Dendritic cell treated with granulocyte-macrophage colony-stimulating factor and Interleukin-4, amounts not matched to agents 40 ng/mL and 50 ng/mL, for 4 days (primary cell): Measurements from ENCODE around the gene HEG1.

Source experiments
- H3K27ac Mint-ChIP-seq: one replicate; pipeline ENCODE4 v1.8.0; 2022; ENCODE audit warnings: mild to moderate bottlenecking, mixed read lengths
- H3K27me3 Mint-ChIP-seq: one replicate; pipeline ENCODE4 v1.8.0; 2022; ENCODE audit warnings: mild to moderate bottlenecking, mixed read lengths
- H3K36me3 Mint-ChIP-seq: one replicate; pipeline ENCODE4 v1.8.0; 2022; ENCODE audit warnings: low read depth, mixed read lengths
- H3K4me1 Mint-ChIP-seq: one replicate; pipeline ENCODE4 v1.8.0; 2022; ENCODE audit warnings: low read depth, mixed read lengths
- H3K4me3 Mint-ChIP-seq: one replicate; pipeline ENCODE4 v1.8.0; 2022; ENCODE audit warnings: mild to moderate bottlenecking, moderate library complexity, mixed read lengths
- H3K9me3 Mint-ChIP-seq: one replicate; pipeline ENCODE4 v1.8.0; 2022; ENCODE audit warnings: mixed read lengths
- intact Hi-C: fragments of 100-400 bp; cut with micrococcal nuclease; formaldehyde crosslinking; loops from one replicate; pipeline ENCODE4 v1.15.0; 2022

The HEG1 gene

GRCh38 chr3:125005222-125005621 lies 50.6 kb downstream of the HEG1 start:
- Mint-ChIP-seq H3K4me3 (no peak overlapping the region), H3K36me3 (peaks cover 74% of the 10 kb centered on the region), H3K4me1 (no peaks in the 10 kb centered on the region), H3K27ac (no peak overlapping the region), H3K9me3 (no peaks in the 10 kb centered on the region), H3K27me3 (no peaks in the 10 kb centered on the region)
- intact Hi-C loops = no loop called here

GRCh38 chr3:125003859-125004595 lies 51.8 kb downstream of the HEG1 start:
- Mint-ChIP-seq H3K36me3 (peaks cover 71% of the 10 kb centered on the region), H3K4me1 (no peaks in the 10 kb centered on the region), H3K4me3 (no peak overlapping the region), H3K9me3 (no peaks in the 10 kb centered on the region), H3K27me3 (no peaks in the 10 kb centered on the region), H3K27ac (no peak overlapping the region)
- intact Hi-C loops = no loop called here

GRCh38 chr3:125003369-125003853 lies 52.4 kb downstream of the HEG1 start:
- intact Hi-C loops = no loop called here
- Mint-ChIP-seq H3K36me3 (peaks cover 74% of the 10 kb centered on the region), H3K4me3 (no peak overlapping the region), H3K9me3 (no peaks in the 10 kb centered on the region), H3K27ac (no peak overlapping the region), H3K27me3 (no peaks in the 10 kb centered on the region), H3K4me1 (no peaks in the 10 kb centered on the region)

GRCh38 chr3:125002414-125003368 lies 53.1 kb downstream of the HEG1 start:
- Mint-ChIP-seq H3K9me3 (no peaks in the 10 kb centered on the region), H3K27me3 (no peaks in the 10 kb centered on the region), H3K27ac (no peak overlapping the region), H3K4me1 (no peaks in the 10 kb centered on the region), H3K36me3 (peaks cover 74% of the 10 kb centered on the region), H3K4me3 (no peak overlapping the region)
- intact Hi-C loops = no loop called here

GRCh38 chr3:125001557-125002413 lies 54.0 kb downstream of the HEG1 start:
- Mint-ChIP-seq H3K4me1 (no peaks in the 10 kb centered on the region), H3K27ac (no peak overlapping the region), H3K4me3 (no peak overlapping the region), H3K27me3 (no peaks in the 10 kb centered on the region), H3K36me3 (peaks cover 80% of the 10 kb centered on the region), H3K9me3 (no peaks in the 10 kb centered on the region)
- intact Hi-C loops = no loop called here

- Mint-ChIP-seq H3K4me1 (peaks cover 7% of the 10 kb centered on the region), H3K27ac (no peak overlapping the region), H3K4me3 (no peak overlapping the region), H3K36me3 (peaks cover 68% of the 10 kb centered on the region), H3K9me3 (no peaks in the 10 kb centered on the region), H3K27me3 (no peaks in the 10 kb centered on the region)
- intact Hi-C loops = no loop called here
Measured at GRCh38 chr3:125000661-125001060, 55.1 kb downstream of the HEG1 start.

GRCh38 chr3:124999897-125000435 lies 55.8 kb downstream of the HEG1 start:
- Mint-ChIP-seq H3K9me3 (no peaks in the 10 kb centered on the region), H3K36me3 (peaks cover 61% of the 10 kb centered on the region), H3K27ac (no peak overlapping the region), H3K27me3 (no peaks in the 10 kb centered on the region), H3K4me3 (no peak overlapping the region), H3K4me1 (peaks cover 12% of the 10 kb centered on the region)
- intact Hi-C loops = loop anchor here (10.0 kb wide), 1 partner anchor 205 kb away; no protein-coding TSS in a partner anchor

GRCh38 chr3:124999317-124999716 lies 56.5 kb downstream of the HEG1 start:
- Mint-ChIP-seq H3K27me3 (no peaks in the 10 kb centered on the region), H3K27ac (no peak overlapping the region), H3K4me3 (no peak overlapping the region), H3K9me3 (no peaks in the 10 kb centered on the region), H3K36me3 (peaks cover 55% of the 10 kb centered on the region), H3K4me1 (peaks cover 12% of the 10 kb centered on the region)
- intact Hi-C loops = loop anchor here (10.0 kb wide), 1 partner anchor 205 kb away; no protein-coding TSS in a partner anchor

GRCh38 chr3:124998247-124998630 lies 57.6 kb downstream of the HEG1 start:
- Mint-ChIP-seq H3K9me3 (no peaks in the 10 kb centered on the region), H3K27ac (no peak overlapping the region), H3K4me3 (no peak overlapping the region), H3K36me3 (peaks cover 54% of the 10 kb centered on the region), H3K4me1 (peaks cover 19% of the 10 kb centered on the region), H3K27me3 (no peaks in the 10 kb centered on the region)
- intact Hi-C loops = loop anchor here (10.0 kb wide), 1 partner anchor 207 kb away; no protein-coding TSS in a partner anchor

- Mint-ChIP-seq H3K36me3 (peaks cover 48% of the 10 kb centered on the region), H3K4me3 (no peak overlapping the region), H3K27me3 (no peaks in the 10 kb centered on the region), H3K27ac (no peak overlapping the region), H3K9me3 (no peaks in the 10 kb centered on the region), H3K4me1 (peaks cover 19% of the 10 kb centered on the region)
- intact Hi-C loops = loop anchor here (10.0 kb wide), 1 partner anchor 207 kb away; no protein-coding TSS in a partner anchor
Measured at GRCh38 chr3:124997303-124998246, 58.2 kb downstream of the HEG1 start.

GRCh38 chr3:124995460-124995994 lies 60.3 kb downstream of the HEG1 start:
- peaks cover 49% of the 10 kb centered on the region for H3K36me3 Mint-ChIP-seq
- H3K27ac Mint-ChIP-seq = peak overlapping the region; percentile 70
- H3K4me3 Mint-ChIP-seq = no peak overlapping the region
- no peaks in the 10 kb centered on the region for H3K9me3 Mint-ChIP-seq
- H3K27me3 Mint-ChIP-seq = no peaks in the 10 kb centered on the region
- peaks cover 19% of the 10 kb centered on the region for H3K4me1 Mint-ChIP-seq
- intact Hi-C loops = loop anchor here (1.0 to 10.0 kb wide), 4 partner anchors 67 to 443 kb away; no protein-coding TSS in a partner anchor

GRCh38 chr3:124993466-124993865 lies 62.3 kb downstream of the HEG1 start:
- intact Hi-C loops = loop anchor here (10.0 kb wide), 1 partner anchor 211 kb away; no protein-coding TSS in a partner anchor
- peaks cover 19% of the 10 kb centered on the region for H3K4me1 Mint-ChIP-seq
- H3K36me3 Mint-ChIP-seq = peaks cover 50% of the 10 kb centered on the region

More at GRCh38 chr3:124993466-124993865, 62.3 kb downstream of the HEG1 start:
- Mint-ChIP-seq H3K9me3 (no peaks in the 10 kb centered on the region), H3K4me3 (no peak overlapping the region), H3K27ac (no peak overlapping the region), H3K27me3 (no peaks in the 10 kb centered on the region)
